HUDEP-2 (cell line): ENCODE results near the gene DDX52.
A peak's percentile ranks its signal among the peaks of the same experiment; 100 is the strongest.
"Not testable (repeated sequence)": the region's sequence is repeated elsewhere in the genome, so short reads cannot be mapped to it uniquely, and the experiment has no call there.

ENCODE experiments used
- DNase-seq, 76 experiments: peaks; one replicate each; lab custom pipeline; 2025; ENCODE audit not compliant: unreplicated experiment in 76 of 76; lab: John Stamatoyannopoulos, UW

Gene DDX52

GRCh38 chr17:37651849-37652248, 8.6 kb upstream of the DDX52 start:
- no peak for DNase-seq

GRCh38 chr17:37650419-37651003, 7.3 kb upstream of the DDX52 start:
- peak in 8 of 76 experiments; percentile 4 to 25 (median 12) for DNase-seq

- DNase-seq = no peak
Measured at GRCh38 chr17:37648555-37648954, 5.3 kb upstream of the DDX52 start.

- DNase-seq = no peak
Measured at GRCh38 chr17:37647856-37648255, 4.6 kb upstream of the DDX52 start.

GRCh38 chr17:37643869-37644268, 623 bp upstream of the DDX52 start:
- no peak for DNase-seq

GRCh38 chr17:37642681-37643080, 565 bp downstream of the DDX52 start:
- DNase-seq = peak in 2 of 76 experiments; percentile 6 to 11

GRCh38 chr17:37640015-37640414, 3.2 kb downstream of the DDX52 start:
- peak in 2 of 76 experiments; percentile 17 to 20 for DNase-seq

GRCh38 chr17:37637956-37638355, 5.3 kb downstream of the DDX52 start:
- DNase-seq = no peak

- DNase-seq = not testable (repeated sequence)
Measured at GRCh38 chr17:37616430-37616829, 26.8 kb downstream of the DDX52 start.

GRCh38 chr17:37614823-37615222, 28.4 kb downstream of the DDX52 start:
- DNase-seq = no peak

- DNase-seq = no peak
Measured at GRCh38 chr17:37614391-37614790, 28.9 kb downstream of the DDX52 start.

GRCh38 chr17:37610971-37611370, 32.3 kb downstream of the DDX52 start:
- DNase-seq = no peak

GRCh38 chr17:37610041-37610420, 33.2 kb downstream of the DDX52 start:
- peak in 7 of 76 experiments; percentile 1 to 24 (median 8) for DNase-seq

- peak in 75 of 76 experiments; percentile 52 to 97 (median 92) for DNase-seq
Measured at GRCh38 chr17:37609170-37610040, 33.8 kb downstream of the DDX52 start, which contains the start of gene SYNRG. Gene SYNRG (minus strand): TSS chr17:37609418. CDS start chr17:37609355, 63 bp downstream.

GRCh38 chr17:37608351-37609169, 34.7 kb downstream of the DDX52 start:
- DNase-seq = peak in 3 of 76 experiments; percentile 4 to 28 (median 6)

GRCh38 chr17:37607637-37608331, 35.5 kb downstream of the DDX52 start:
- no peak for DNase-seq

GRCh38 chr17:37605813-37606505, 37.3 kb downstream of the DDX52 start:
- DNase-seq = no peak

GRCh38 chr17:37605081-37605480, 38.2 kb downstream of the DDX52 start:
- DNase-seq = no peak

GRCh38 chr17:37604556-37604955, 38.7 kb downstream of the DDX52 start:
- DNase-seq = no peak

- DNase-seq = no peak
Measured at GRCh38 chr17:37598145-37598544, 45.1 kb downstream of the DDX52 start.
